ENCODE results near the gene F2RL2. TPM values are rescaled to one million over a fixed set of nuclear protein-coding genes. Genes with fewer than 3 reads are reported as not detected.

Gene F2RL2
- total RNA-seq, 1 experiment from 2014 or later = not detected

- no peak overlapping the region for H3K23ac ChIP-seq (ENCODE audit: insufficient read length, low read depth, low read length)
- no peaks in the 10 kb centered on the region for H3K79me1 ChIP-seq (ENCODE audit: insufficient read depth, low read depth, low read length, poor library complexity, severe bottlenecking)
- no peak overlapping the region for H4K8ac ChIP-seq (replicated peaks; ENCODE audit: insufficient read length, low read depth, low read length)
- Mint-ChIP-seq H3K36me3 (ENCODE audit: insufficient read depth in 1 of 3, low read depth in 3 of 3) (peaks cover 0 to 7% (median 5%) of the 10 kb centered on the region in 3 experiments; a peak in 3 of 7 replicates), H3K4me3 (no peak overlapping the region), H3K27me3 (ENCODE audit: low read depth) (no peaks in the 10 kb centered on the region), H3K27ac (no peak overlapping the region), H3K9me3 (no peaks in the 10 kb centered on the region), H3K4me1 (no peaks in the 10 kb centered on the region)
- H4K5ac ChIP-seq (ENCODE audit: insufficient read length, low read depth, low read length) = no peak overlapping the region
- no peak overlapping the region for H3T11ph ChIP-seq (ENCODE audit: low read length)
- no peak overlapping the region for H2BK120ac ChIP-seq (ENCODE audit: low read depth, low read length, poor library complexity, severe bottlenecking)
- H4K91ac ChIP-seq (ENCODE audit: insufficient read length, low read depth, low read length) = no peak overlapping the region
- H3K9ac ChIP-seq (ENCODE audit: extremely low read depth, insufficient read length, low read length) = no peak overlapping the region
- no peaks in the 10 kb centered on the region for H3K79me2 ChIP-seq (ENCODE audit: insufficient read depth, low read length)
- no peak overlapping the region for H3K56ac ChIP-seq (ENCODE audit: insufficient read length, low read depth, low read length)
- no peak overlapping the region for H3K4me2 ChIP-seq (ENCODE audit: insufficient read depth, insufficient read length, low read length)
- H3K18ac ChIP-seq (ENCODE audit: insufficient read length, low read depth, low read length) = no peak overlapping the region
- H3K27ac ChIP-seq (ENCODE audit: insufficient read length, low read depth, low read length) = no peak overlapping the region
- WGBS (ENCODE audit: extremely low coverage, insufficient read length, low lambda C conversion rate) = no CpG with 5 or more reads among the region's 3 CpGs
- no peak overlapping the region for H2BK5ac ChIP-seq (ENCODE audit: insufficient read length, low read length)
- no peak overlapping the region for H2BK20ac ChIP-seq (ENCODE audit: low read depth, low read length, poor library complexity, severe bottlenecking)
- H3K14ac ChIP-seq (ENCODE audit: insufficient read depth, low read length) = no peak overlapping the region
- no peak overlapping the region for H3K4ac ChIP-seq (ENCODE audit: low read depth, low read length)
- DNase-seq = peak; percentile 31
- no peak overlapping the region for H2AFZ ChIP-seq (ENCODE audit: low read length)
- H3K9me3 ChIP-seq (ENCODE audit: control insufficient read depth, low read depth, low read length) = no peaks in the 10 kb centered on the region
- H3K23me2 ChIP-seq (ENCODE audit: insufficient read length, low read depth, low read length, poor library complexity, severe bottlenecking) = no peaks in the 10 kb centered on the region
- H3K27me3 ChIP-seq (ENCODE audit: insufficient read depth, low read length) = no peaks in the 10 kb centered on the region
- H2BK12ac ChIP-seq (ENCODE audit: insufficient read length, low read depth, low read length) = no peak overlapping the region
- H2BK15ac ChIP-seq (ENCODE audit: low read depth, low read length) = no peak overlapping the region
- H3K4me1 ChIP-seq (ENCODE audit: insufficient read depth, low read length) = no peaks in the 10 kb centered on the region
- TF ChIP-seq CTCF (conservative IDR thresholded peaks at IDR 0.05) = peak; percentile 81
- H2AK5ac ChIP-seq (ENCODE audit: insufficient read length, low read length) = no peak overlapping the region
- H4K20me1 ChIP-seq (ENCODE audit: control insufficient read depth, insufficient read depth, insufficient read length) = no peaks in the 10 kb centered on the region
Observed at GRCh38 chr5:76601470-76601869, 21.7 kb downstream of the F2RL2 start.

Measured in H9 (cell line).